WTC11 (cell line): ENCODE data around the gene C4orf54. TPM values are rescaled to one million over a fixed set of nuclear protein-coding genes. Genes with fewer than 3 reads are reported as not detected.

Experiments
- ATAC-seq: fragments of 200-7000 bp; cut with Tn5 transposase; 2 replicates; pipeline ENCODE4 v1.10.0; 2021; ENCODE audit warnings: mild to moderate bottlenecking, moderate library complexity
- CTCF ChIA-PET: fragments of 300-600 bp; sonication (Branson Sonifier 250); formaldehyde crosslinking; loops from one replicate; lab custom pipeline; 2021; ENCODE audit warnings: antibody characterized with exemption; lab: Charles Lee
- POLR2A ChIA-PET: fragments of 350-600 bp; sonication (Branson Sonifier 250); formaldehyde crosslinking; loops from one replicate; lab custom pipeline; 2021; ENCODE audit warnings: antibody characterized with exemption; lab: Charles Lee
- DNase-seq: peaks from one replicate; pipeline ENCODE4 v3.0.0; 2021; ENCODE audit warnings: low spot score
- H3K27ac Mint-ChIP-seq: 2 replicates; pipeline ENCODE4 v1.8.0; 2021; ENCODE audit warnings: mixed read lengths
- H3K27me3 Mint-ChIP-seq: 2 replicates; pipeline ENCODE4 v1.8.0; 2021; ENCODE audit warnings: low read depth, mild to moderate bottlenecking, moderate library complexity, mixed read lengths
- H3K36me3 Mint-ChIP-seq: 2 replicates; pipeline ENCODE4 v1.8.0; 2021; ENCODE audit warnings: mixed read lengths
- H3K4me1 Mint-ChIP-seq: 2 replicates; pipeline ENCODE4 v1.8.0; 2022; ENCODE audit warnings: mixed read lengths
- H3K4me3 Mint-ChIP-seq: 2 replicates; pipeline ENCODE4 v1.8.0; 2021; ENCODE audit warnings: mild to moderate bottlenecking, moderate library complexity, mixed read lengths
- H3K9me3 Mint-ChIP-seq: 2 replicates; pipeline ENCODE4 v1.8.0; 2021; ENCODE audit warnings: mixed read lengths
- CBFB ChIP-seq: sonication (generic); formaldehyde crosslinking; IDR thresholded peaks from 2 replicates; pipeline ENCODE4 v1.8.1; 2022; ENCODE audit warnings: mild to moderate bottlenecking, low read depth, missing genetic modification reagents
- ESRRA ChIP-seq: sonication (generic); formaldehyde crosslinking; IDR thresholded peaks from 2 replicates; pipeline ENCODE4 v1.8.1; 2022; ENCODE audit warnings: mild to moderate bottlenecking, missing genetic modification reagents, borderline replicate concordance
- ETV6 ChIP-seq: sonication (generic); formaldehyde crosslinking; IDR thresholded peaks from 2 replicates; pipeline ENCODE4 v1.8.1; 2022; ENCODE audit warnings: mild to moderate bottlenecking, missing genetic modification reagents
- JUN ChIP-seq: sonication (generic); formaldehyde crosslinking; IDR thresholded peaks from 2 replicates; pipeline ENCODE4 v1.8.0; 2023; ENCODE audit warnings: mild to moderate bottlenecking, missing genetic modification reagents
- MYBL2 ChIP-seq: sonication (generic); formaldehyde crosslinking; IDR thresholded peaks from 2 replicates; pipeline ENCODE4 v1.8.1; 2023; ENCODE audit warnings: mild to moderate bottlenecking, moderate library complexity, missing genetic modification reagents
- NFATC4 ChIP-seq: fragments of 250-450 bp; sonication (Bioruptor Pico); IDR thresholded peaks from 2 replicates; pipeline ENCODE4 v1.9.0; 2021; ENCODE audit warnings: mild to moderate bottlenecking
- NR3C1 ChIP-seq: sonication (generic); formaldehyde crosslinking; conservative IDR thresholded peaks from 2 replicates; pipeline ENCODE4 v1.8.1; 2023; ENCODE audit warnings: low read depth, mild to moderate bottlenecking, missing genetic modification reagents
- OVOL2 ChIP-seq: fragments of 250-450 bp; sonication (Bioruptor Pico); IDR thresholded peaks from 2 replicates; pipeline ENCODE4 v1.9.0; 2021; ENCODE audit warnings: mild to moderate bottlenecking, borderline replicate concordance
- SMAD4 ChIP-seq: sonication (generic); formaldehyde crosslinking; IDR thresholded peaks from 2 replicates; pipeline ENCODE4 v1.8.0; 2022; ENCODE audit warnings: mild to moderate bottlenecking, missing genetic modification reagents
- SOX15 ChIP-seq: fragments of 250-450 bp; sonication (Bioruptor Pico); IDR thresholded peaks from 2 replicates; pipeline ENCODE4 v1.9.0; 2021; ENCODE audit warnings: mild to moderate bottlenecking
- TEAD1 ChIP-seq: sonication (generic); formaldehyde crosslinking; IDR thresholded peaks from 2 replicates; pipeline ENCODE4 v1.8.0; 2022; ENCODE audit warnings: mild to moderate bottlenecking, missing genetic modification reagents
- ZNF396 ChIP-seq: fragments of 250-450 bp; sonication (Bioruptor Pico); IDR thresholded peaks from 2 replicates; pipeline ENCODE4 v1.8.0; 2021; ENCODE audit warnings: mild to moderate bottlenecking, moderate library complexity, borderline replicate concordance
- total RNA-seq: library from RNA; stranded (reverse); gene quantifications from 3 replicates; pipeline ENCODE4 v1.2.3, GENCODE V29; 2021
- TF ChIP-seq, protein P1 (sequence below): sonication (generic); formaldehyde crosslinking; IDR thresholded peaks from 2 replicates; pipeline ENCODE4 v1.8.1; 2022; ENCODE audit warnings: missing genetic modification reagents, borderline replicate concordance
- TF ChIP-seq, protein P2 (sequence below): sonication (generic); formaldehyde crosslinking; IDR thresholded peaks from 2 replicates; pipeline ENCODE4 v1.8.1; 2023; ENCODE audit warnings: mild to moderate bottlenecking, missing genetic modification reagents, moderate library complexity
- TF ChIP-seq, protein P3 (sequence below): sonication (generic); formaldehyde crosslinking; IDR thresholded peaks from 2 replicates; pipeline ENCODE4 v1.8.1; 2022; ENCODE audit warnings: low read depth, missing genetic modification reagents, borderline replicate concordance

Gene C4orf54
- total RNA-seq, 1 experiment from 2014 or later, result not detected

GRCh38 chr4:99652596-99653436, 4.8 kb downstream of the C4orf54 start:
- no peak for ATAC-seq
- POLR2A ChIA-PET, result no interaction called here
- DNase-seq, result no peak

GRCh38 chr4:99651811-99652485, 5.7 kb downstream of the C4orf54 start:
- H3K9me3 Mint-ChIP-seq, result no peaks in the 10 kb centered on the region
- no peaks in the 10 kb centered on the region for H3K36me3 Mint-ChIP-seq
- ChIA-PET POLR2A (no interaction called here), CTCF (no interaction called here)
- DNase-seq (no peak), ATAC-seq (no peak)
- TF ChIP-seq SMAD4 (CRISPR knock-in tag) (no peak), SOX15 (CRISPR knock-in tag) (no peak), ETV6 (no peak), NR3C1 (CRISPR knock-in tag) (no peak), NFATC4 (CRISPR knock-in tag) (no peak), ESRRA (no peak), JUN (CRISPR knock-in tag) (no peak), MYBL2 (CRISPR knock-in tag) (no peak)
- TF ChIP-seq, protein P1, sequence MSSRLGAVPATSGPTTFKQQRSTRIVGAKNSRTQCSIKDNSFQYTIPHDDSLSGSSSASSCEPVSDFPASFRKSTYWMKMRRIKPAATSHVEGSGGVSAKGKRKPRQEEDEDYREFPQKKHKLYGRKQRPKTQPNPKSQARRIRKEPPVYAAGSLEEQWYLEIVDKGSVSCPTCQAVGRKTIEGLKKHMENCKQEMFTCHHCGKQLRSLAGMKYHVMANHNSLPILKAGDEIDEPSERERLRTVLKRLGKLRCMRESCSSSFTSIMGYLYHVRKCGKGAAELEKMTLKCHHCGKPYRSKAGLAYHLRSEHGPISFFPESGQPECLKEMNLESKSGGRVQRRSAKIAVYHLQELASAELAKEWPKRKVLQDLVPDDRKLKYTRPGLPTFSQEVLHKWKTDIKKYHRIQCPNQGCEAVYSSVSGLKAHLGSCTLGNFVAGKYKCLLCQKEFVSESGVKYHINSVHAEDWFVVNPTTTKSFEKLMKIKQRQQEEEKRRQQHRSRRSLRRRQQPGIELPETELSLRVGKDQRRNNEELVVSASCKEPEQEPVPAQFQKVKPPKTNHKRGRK (CRISPR knock-in tag), result no peak
- TF ChIP-seq, protein P2, sequence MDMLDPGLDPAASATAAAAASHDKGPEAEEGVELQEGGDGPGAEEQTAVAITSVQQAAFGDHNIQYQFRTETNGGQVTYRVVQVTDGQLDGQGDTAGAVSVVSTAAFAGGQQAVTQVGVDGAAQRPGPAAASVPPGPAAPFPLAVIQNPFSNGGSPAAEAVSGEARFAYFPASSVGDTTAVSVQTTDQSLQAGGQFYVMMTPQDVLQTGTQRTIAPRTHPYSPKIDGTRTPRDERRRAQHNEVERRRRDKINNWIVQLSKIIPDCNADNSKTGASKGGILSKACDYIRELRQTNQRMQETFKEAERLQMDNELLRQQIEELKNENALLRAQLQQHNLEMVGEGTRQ, result no peak
- TF ChIP-seq, protein P3, sequence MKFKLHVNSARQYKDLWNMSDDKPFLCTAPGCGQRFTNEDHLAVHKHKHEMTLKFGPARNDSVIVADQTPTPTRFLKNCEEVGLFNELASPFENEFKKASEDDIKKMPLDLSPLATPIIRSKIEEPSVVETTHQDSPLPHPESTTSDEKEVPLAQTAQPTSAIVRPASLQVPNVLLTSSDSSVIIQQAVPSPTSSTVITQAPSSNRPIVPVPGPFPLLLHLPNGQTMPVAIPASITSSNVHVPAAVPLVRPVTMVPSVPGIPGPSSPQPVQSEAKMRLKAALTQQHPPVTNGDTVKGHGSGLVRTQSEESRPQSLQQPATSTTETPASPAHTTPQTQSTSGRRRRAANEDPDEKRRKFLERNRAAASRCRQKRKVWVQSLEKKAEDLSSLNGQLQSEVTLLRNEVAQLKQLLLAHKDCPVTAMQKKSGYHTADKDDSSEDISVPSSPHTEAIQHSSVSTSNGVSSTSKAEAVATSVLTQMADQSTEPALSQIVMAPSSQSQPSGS (CRISPR knock-in tag), result no peak
- H3K27me3 Mint-ChIP-seq, result peaks cover 36% of the 10 kb centered on the region
- H3K4me3 Mint-ChIP-seq, result no peak overlapping the region
- H3K27ac Mint-ChIP-seq, result no peak overlapping the region
- peaks cover 3% of the 10 kb centered on the region for H3K4me1 Mint-ChIP-seq

More at GRCh38 chr4:99652596-99653436, 4.8 kb downstream of the C4orf54 start:
- no peaks in the 10 kb centered on the region for H3K36me3 Mint-ChIP-seq
- peaks cover 28% of the 10 kb centered on the region for H3K27me3 Mint-ChIP-seq
- no peak overlapping the region for H3K4me3 Mint-ChIP-seq
- no peaks in the 10 kb centered on the region for H3K4me1 Mint-ChIP-seq
- no peaks in the 10 kb centered on the region for H3K9me3 Mint-ChIP-seq
- H3K27ac Mint-ChIP-seq, result no peak overlapping the region
- TF ChIP-seq MYBL2 (CRISPR knock-in tag), result no peak
- CTCF ChIA-PET, result interaction anchor here (0.6 kb wide), 1 partner anchor 801 kb away, joined by 3 read pairs; no protein-coding TSS in a partner anchor

GRCh38 chr4:99651016-99651769, 6.4 kb downstream of the C4orf54 start:
- no peak overlapping the region for H3K27ac Mint-ChIP-seq

More at GRCh38 chr4:99651016-99651769, 6.4 kb downstream of the C4orf54 start:
- Mint-ChIP-seq H3K4me1 (peaks cover 11% of the 10 kb centered on the region), H3K9me3 (no peaks in the 10 kb centered on the region), H3K36me3 (no peaks in the 10 kb centered on the region), H3K27me3 (peaks cover 44% of the 10 kb centered on the region), H3K4me3 (no peak overlapping the region)
- ChIA-PET CTCF (no interaction called here), POLR2A (no interaction called here)
- DNase-seq (no peak), ATAC-seq (no peak)
- TF ChIP-seq TEAD1 (CRISPR knock-in tag) (no peak), OVOL2 (no peak), SOX15 (CRISPR knock-in tag) (no peak), CBFB (no peak), SMAD4 (CRISPR knock-in tag) (no peak), ZNF396 (no peak)
